ENCODE results near the gene TOLLIP.

GRCh38 chr11:1276041-1276790 is 33.2 kb downstream of the TOLLIP start:
- TF ChIP-seq CTCF (IDR thresholded peaks at IDR 0.05 in 4 of 5, conservative IDR thresholded peaks at IDR 0.05 in 1 of 5): no peak
- TF ChIP-seq POLR2A (IDR thresholded peaks at IDR 0.05): no peak
